Measurements from ENCODE around the gene GATB. TPM values are rescaled to one million over a fixed set of nuclear protein-coding genes. Genes with fewer than 3 reads are reported as not detected.

GATB gene
- total RNA-seq, 1 donor from 2014 or later, result 14.2 TPM

DNA sequence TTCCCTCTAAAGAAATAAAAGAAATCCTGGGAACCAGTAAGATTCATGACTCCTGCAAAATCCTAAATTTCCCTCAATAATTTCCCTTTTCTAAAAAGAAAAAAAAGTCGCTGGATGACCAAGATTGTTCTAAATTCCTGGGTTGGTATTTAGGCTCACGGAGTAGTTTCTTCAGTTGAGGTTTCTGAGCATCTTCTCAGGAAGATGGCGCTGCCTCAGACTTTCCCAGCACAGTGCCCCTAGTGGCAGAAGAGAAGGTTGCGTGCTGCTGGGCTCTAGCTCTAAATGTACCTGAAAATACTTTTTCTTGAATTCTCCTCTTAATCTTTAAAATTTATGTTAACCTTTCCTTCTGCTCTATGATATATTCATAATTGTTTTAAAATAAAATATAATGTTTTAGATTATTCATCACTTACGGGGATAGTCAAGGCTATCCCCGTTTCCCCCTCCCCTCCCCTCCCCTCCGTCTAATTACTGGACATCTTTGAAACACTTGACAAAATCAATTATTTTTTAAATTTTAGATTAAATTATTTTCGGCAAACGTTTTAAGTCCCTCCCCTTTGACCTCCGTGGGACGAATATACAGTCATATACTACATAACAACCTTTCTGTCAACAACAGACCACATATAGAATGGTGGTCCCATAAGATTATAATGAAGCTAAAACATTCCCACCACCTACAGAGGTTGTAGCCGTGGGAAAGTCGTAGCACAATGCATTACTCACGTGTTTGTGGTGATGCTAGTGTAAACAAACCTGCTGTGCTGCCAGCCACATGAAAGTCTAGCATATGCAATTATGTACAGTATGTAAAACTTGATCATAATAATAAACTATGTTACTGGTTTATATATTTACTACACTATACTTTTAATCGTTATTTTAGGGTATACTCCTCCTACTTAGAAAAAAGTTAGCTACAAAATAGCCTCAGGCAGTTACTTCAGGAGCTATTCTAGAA is 41.0 kb upstream of the GATB start:
- TF ChIP-seq, protein P1, sequence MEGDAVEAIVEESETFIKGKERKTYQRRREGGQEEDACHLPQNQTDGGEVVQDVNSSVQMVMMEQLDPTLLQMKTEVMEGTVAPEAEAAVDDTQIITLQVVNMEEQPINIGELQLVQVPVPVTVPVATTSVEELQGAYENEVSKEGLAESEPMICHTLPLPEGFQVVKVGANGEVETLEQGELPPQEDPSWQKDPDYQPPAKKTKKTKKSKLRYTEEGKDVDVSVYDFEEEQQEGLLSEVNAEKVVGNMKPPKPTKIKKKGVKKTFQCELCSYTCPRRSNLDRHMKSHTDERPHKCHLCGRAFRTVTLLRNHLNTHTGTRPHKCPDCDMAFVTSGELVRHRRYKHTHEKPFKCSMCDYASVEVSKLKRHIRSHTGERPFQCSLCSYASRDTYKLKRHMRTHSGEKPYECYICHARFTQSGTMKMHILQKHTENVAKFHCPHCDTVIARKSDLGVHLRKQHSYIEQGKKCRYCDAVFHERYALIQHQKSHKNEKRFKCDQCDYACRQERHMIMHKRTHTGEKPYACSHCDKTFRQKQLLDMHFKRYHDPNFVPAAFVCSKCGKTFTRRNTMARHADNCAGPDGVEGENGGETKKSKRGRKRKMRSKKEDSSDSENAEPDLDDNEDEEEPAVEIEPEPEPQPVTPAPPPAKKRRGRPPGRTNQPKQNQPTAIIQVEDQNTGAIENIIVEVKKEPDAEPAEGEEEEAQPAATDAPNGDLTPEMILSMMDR (IDR thresholded peaks at IDR 0.05), result peak; percentile 86
- H3K9me3 ChIP-seq, result no peaks in the 10 kb centered on the region
- ATAC-seq (peak; percentile 62 to 67), DNase-seq (peak; percentile 48)
- no peak overlapping the region for H3K4me3 ChIP-seq
- intact Hi-C loops (cut with DNase I), result no loop called here
- no peaks in the 10 kb centered on the region for H3K27me3 ChIP-seq (ENCODE audit: low read depth)
- H3K27ac ChIP-seq, result no peak overlapping the region
- H3K36me3 ChIP-seq, result no peaks in the 10 kb centered on the region
- no peaks in the 10 kb centered on the region for H3K4me1 ChIP-seq

DNA sequence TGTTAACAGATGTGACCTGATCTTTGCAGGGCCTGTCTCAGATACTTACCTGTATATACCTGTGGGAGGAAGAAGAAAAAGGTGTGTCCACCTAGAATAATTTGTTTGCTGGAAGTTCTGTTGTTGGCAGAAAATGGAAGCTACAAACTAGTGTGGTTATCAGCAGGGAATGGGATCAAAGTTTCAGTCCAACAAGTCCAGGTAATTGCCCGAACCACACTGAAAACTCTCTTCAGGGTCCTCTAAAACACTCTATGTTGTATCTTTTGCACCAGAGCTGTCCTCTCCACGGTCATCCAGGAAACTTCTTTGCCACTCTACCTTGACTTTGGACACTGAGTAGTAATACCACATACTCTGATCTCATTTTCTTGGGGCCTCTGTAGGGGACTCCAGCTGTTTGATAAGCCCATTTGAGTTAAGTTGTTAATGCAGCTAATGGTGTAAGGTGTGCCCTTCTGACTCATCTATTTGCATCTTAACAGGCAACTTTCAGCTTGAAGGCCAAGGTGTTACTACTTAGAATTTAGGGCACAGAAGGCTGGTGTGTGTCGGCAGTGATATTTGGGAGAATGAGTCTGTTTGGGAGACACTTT is 38.7 kb upstream of the GATB start:
- Histone ChIP-seq H3K36me3 (no peaks in the 10 kb centered on the region), H3K27me3 (ENCODE audit: low read depth) (no peaks in the 10 kb centered on the region), H3K4me1 (no peaks in the 10 kb centered on the region), H3K9me3 (no peaks in the 10 kb centered on the region), H3K4me3 (no peak overlapping the region), H3K27ac (no peak overlapping the region)
- DNase-seq, result no peak
- TF ChIP-seq, protein P1 (IDR thresholded peaks at IDR 0.05), result no peak
- ATAC-seq, result no peak
- intact Hi-C loops (cut with DNase I), result no loop called here

DNA sequence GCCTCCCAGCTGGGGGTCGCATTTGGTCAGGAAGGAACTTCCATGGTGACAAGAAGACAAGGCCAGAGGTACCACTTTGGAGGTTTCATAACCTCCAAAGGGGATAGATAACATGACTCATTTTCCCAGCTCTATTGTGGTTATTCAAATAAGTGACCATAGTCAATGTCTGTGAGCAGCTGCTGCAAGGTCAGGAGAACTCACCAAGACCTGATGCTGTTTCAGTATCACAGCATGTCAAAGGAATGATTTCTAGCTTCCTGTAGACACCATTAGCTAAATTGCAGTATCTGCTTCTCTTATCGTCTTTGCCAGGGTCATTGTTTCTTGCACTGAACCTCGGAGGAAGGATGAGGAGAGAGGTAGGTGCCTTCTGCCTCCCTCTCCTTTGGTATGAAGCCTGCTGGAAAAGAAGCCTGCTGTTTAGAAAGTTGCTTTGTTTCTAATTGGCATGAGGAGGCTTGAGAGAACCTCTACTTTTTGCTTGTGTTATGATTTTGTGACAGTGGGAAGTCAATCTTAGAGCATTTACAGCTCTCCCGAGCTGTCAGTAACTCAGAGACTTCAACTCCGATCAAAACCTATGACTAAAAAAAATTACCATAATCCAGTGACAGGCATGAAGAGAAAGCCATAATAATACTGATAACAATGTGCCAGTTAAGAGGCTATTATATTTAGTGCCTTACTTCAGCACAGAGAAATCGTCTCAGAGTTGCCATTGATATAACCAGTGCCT is 38.0 kb upstream of the GATB start:
- no peak overlapping the region for H3K27ac ChIP-seq
- TF ChIP-seq, protein P1 (IDR thresholded peaks at IDR 0.05), result no peak
- intact Hi-C loops (cut with DNase I), result no loop called here
- H3K9me3 ChIP-seq, result no peaks in the 10 kb centered on the region
- no peak for DNase-seq
- H3K4me3 ChIP-seq, result no peak overlapping the region
- H3K4me1 ChIP-seq, result no peaks in the 10 kb centered on the region
- no peaks in the 10 kb centered on the region for H3K36me3 ChIP-seq
- no peak for ATAC-seq
- H3K27me3 ChIP-seq (ENCODE audit: low read depth), result no peaks in the 10 kb centered on the region

DNA sequence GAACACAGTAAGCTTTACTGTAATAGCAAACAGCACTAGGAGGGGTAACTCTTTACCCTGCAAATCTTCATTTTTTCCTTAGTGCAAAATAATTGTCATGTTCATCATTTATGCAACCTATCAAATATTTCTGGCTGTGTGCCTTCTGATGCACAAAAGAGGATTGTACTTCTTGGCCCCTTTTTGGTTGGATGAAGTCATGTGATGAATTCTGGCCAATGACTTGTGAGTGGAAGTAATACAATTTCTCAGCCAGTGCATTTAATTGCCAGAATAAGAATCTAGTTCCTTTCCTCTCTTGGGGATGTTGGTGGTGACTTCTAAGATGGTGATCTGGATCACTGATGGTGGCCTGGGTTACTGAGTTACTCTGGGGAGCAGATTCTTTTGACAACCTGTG is 37.0 kb upstream of the GATB start:
- no peak for DNase-seq
- intact Hi-C loops (cut with DNase I), result no loop called here
- TF ChIP-seq, protein P1 (IDR thresholded peaks at IDR 0.05), result no peak
- Histone ChIP-seq H3K9me3 (no peaks in the 10 kb centered on the region), H3K27ac (no peak overlapping the region), H3K36me3 (no peaks in the 10 kb centered on the region), H3K4me1 (no peaks in the 10 kb centered on the region), H3K27me3 (ENCODE audit: low read depth) (no peaks in the 10 kb centered on the region), H3K4me3 (no peak overlapping the region)
- ATAC-seq, result no peak

DNA sequence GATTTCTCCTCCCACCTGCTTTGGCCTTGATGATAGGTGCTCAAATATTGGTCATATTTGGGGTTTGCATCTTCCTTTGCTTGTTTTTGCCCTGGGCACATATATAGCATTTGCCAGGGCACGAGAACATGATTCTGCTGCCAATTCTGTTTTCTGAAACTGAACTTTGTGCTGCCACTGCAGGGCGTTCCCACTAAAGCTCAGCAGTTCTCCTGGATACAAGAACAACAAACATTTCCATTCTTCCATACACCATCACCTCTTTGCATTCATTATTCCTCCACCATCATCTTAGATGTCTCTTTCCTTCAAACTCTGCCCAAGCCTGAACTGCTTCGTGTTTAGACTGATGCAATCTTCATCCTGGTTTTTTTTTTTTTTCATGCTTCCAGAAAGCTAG is 36.3 kb upstream of the GATB start:
- Histone ChIP-seq H3K4me3 (no peak overlapping the region), H3K27me3 (ENCODE audit: low read depth) (no peaks in the 10 kb centered on the region), H3K4me1 (no peaks in the 10 kb centered on the region), H3K9me3 (no peaks in the 10 kb centered on the region), H3K27ac (no peak overlapping the region), H3K36me3 (no peaks in the 10 kb centered on the region)
- intact Hi-C loops (cut with DNase I), result no loop called here
- ATAC-seq (no peak), DNase-seq (no peak)
- TF ChIP-seq, protein P1 (IDR thresholded peaks at IDR 0.05), result no peak
